CD8-positive, alpha-beta memory T cell (primary cell): ENCODE results near the gene WDR54. TPM values are rescaled to one million over a fixed set of nuclear protein-coding genes. Genes with fewer than 3 reads are reported as not detected.

ENCODE experiments used
- CTCF ChIA-PET: fragments of 350-600 bp; sonication (Branson Sonifier 250); formaldehyde crosslinking; loops from one replicate; lab custom pipeline; 2021; ENCODE audit warnings: antibody characterized with exemption; lab: Charles Lee
- POLR2A ChIA-PET: fragments of 350-600 bp; sonication (Branson Sonifier 250); formaldehyde crosslinking; loops from one replicate; lab custom pipeline; 2021; ENCODE audit warnings: antibody characterized with exemption; lab: Charles Lee
- DNase-seq, 5 donors: peaks; one replicate each; pipeline versions ENCODE4 v3.0.0 to v3.0.0-alpha.2; 2020 to 2022; ENCODE audit warnings: mixed read lengths in 1 of 5
- H3K27ac ChIP-seq: one replicate; pipeline ENCODE4 v1.7.0; 2013; ENCODE audit warnings: low read depth, mild to moderate bottlenecking, low read length, moderate library complexity
- H3K27me3 ChIP-seq: 2 replicates; pipeline ENCODE4 v1.7.0; 2013; ENCODE audit warnings: low read length, mild to moderate bottlenecking; ENCODE audit not compliant: insufficient read depth, poor library complexity, severe bottlenecking
- H3K36me3 ChIP-seq: 2 replicates; pipeline ENCODE4 v1.7.0; 2013; ENCODE audit warnings: mild to moderate bottlenecking, low read length, moderate library complexity; ENCODE audit not compliant: insufficient read depth
- H3K4me1 ChIP-seq: 2 replicates; pipeline ENCODE4 v1.7.0; 2013; ENCODE audit warnings: mild to moderate bottlenecking, low read length, moderate library complexity; ENCODE audit not compliant: insufficient read depth
- H3K4me3 ChIP-seq: 2 replicates; pipeline ENCODE4 v1.7.0; 2013; ENCODE audit warnings: mild to moderate bottlenecking, low read length
- H3K9me3 ChIP-seq: 2 replicates; pipeline ENCODE4 v1.7.0; 2013; ENCODE audit warnings: mild to moderate bottlenecking, low read length
- H3K27ac Mint-ChIP-seq, 8 donors: one replicate each; pipeline ENCODE4 v1.8.0; 2020 to 2021; ENCODE audit warnings: mixed read lengths in 8 of 8, mild to moderate bottlenecking in 6 of 8, inconsistent platforms in 3 of 8, moderate library complexity in 3 of 8
- H3K27me3 Mint-ChIP-seq, 2 donors: one replicate each; pipeline ENCODE4 v1.8.0; 2020 to 2021; ENCODE audit warnings: mixed read lengths in 2 of 2, mild to moderate bottlenecking in 1 of 2, moderate library complexity in 1 of 2
- H3K36me3 Mint-ChIP-seq, 3 donors: one replicate each; pipeline ENCODE4 v1.8.0; 2020 to 2021; ENCODE audit warnings: mixed read lengths in 3 of 3, inconsistent platforms in 1 of 3, mild to moderate bottlenecking in 1 of 3
- H3K4me1 Mint-ChIP-seq, 3 donors: one replicate each; pipeline ENCODE4 v1.8.0; 2020 to 2021; ENCODE audit warnings: mixed read lengths in 3 of 3, inconsistent platforms in 1 of 3, mild to moderate bottlenecking in 1 of 3
- H3K4me3 Mint-ChIP-seq, 7 donors: one replicate each; pipeline ENCODE4 v1.8.0; 2020 to 2021; ENCODE audit warnings: mixed read lengths in 7 of 7, mild to moderate bottlenecking in 6 of 7, moderate library complexity in 4 of 7, inconsistent platforms in 2 of 7
- H3K9me3 Mint-ChIP-seq, 5 donors: one replicate each; pipeline ENCODE4 v1.8.0; 2020 to 2022; ENCODE audit warnings: mixed read lengths in 5 of 5, mild to moderate bottlenecking in 3 of 5, moderate library complexity in 2 of 5, inconsistent platforms in 1 of 5
- polyA plus RNA-seq: library from polyadenylated mRNA; unstranded; fragments of 300-500 nt; fragmentation: Illumina TruSeq; gene quantifications from one replicate; pipeline ENCODE4 v1.2.3, GENCODE V29; 2021
- total RNA-seq, 2 experiments: library from RNA; stranded (reverse); gene quantifications; one replicate each; pipeline ENCODE4 v1.2.3, GENCODE V29; 2021

Gene WDR54
- total and polyA plus RNA-seq, 3 experiments from 2014 or later, result 55.5 to 86.6 (median 75.5) TPM

GRCh38 chr2:74471332-74472065 lies 50.0 kb downstream of the WDR54 start:
- DNase-seq, result no peak
- H3K36me3 Mint-ChIP-seq, result peaks cover 0 to 27% (median 8%) of the 10 kb centered on the region in 3 donors
- H3K27me3 Mint-ChIP-seq, result peaks cover 0 to 5% of the 10 kb centered on the region in 2 donors
- peaks cover 22% of the 10 kb centered on the region for H3K4me1 ChIP-seq
- ChIA-PET POLR2A (interaction anchor here (0.6 to 3.4 kb wide), 7 partner anchors 11 to 105 kb away, joined by 3 to 56 read pairs (median 4); partner anchors contain the start of genes C2orf81, CCDC142, INO80B and TTC31), CTCF (interaction anchor here (0.7 to 4.7 kb wide), 4 partner anchors 11 to 62 kb away, joined by 3 to 49 read pairs (median 7); partner anchors contain the start of genes CCDC142, TTC31 and WBP1)
- H3K4me3 ChIP-seq, result peak overlapping the region; percentile 95
- peaks cover 5% of the 10 kb centered on the region for H3K36me3 ChIP-seq
- peaks cover 21 to 27% (median 25%) of the 10 kb centered on the region in 3 donors for H3K4me1 Mint-ChIP-seq
- no peaks in the 10 kb centered on the region for H3K27me3 ChIP-seq
- peak overlapping the region; percentile 83 for H3K27ac ChIP-seq
- peak overlapping the region; percentile 97 to 100 (median 99) for H3K27ac Mint-ChIP-seq
- H3K4me3 Mint-ChIP-seq, result peak overlapping the region; percentile 93 to 98 (median 96)
- no peaks in the 10 kb centered on the region for H3K9me3 ChIP-seq
- H3K9me3 Mint-ChIP-seq, result no peaks in the 10 kb centered on the region

DNA sequence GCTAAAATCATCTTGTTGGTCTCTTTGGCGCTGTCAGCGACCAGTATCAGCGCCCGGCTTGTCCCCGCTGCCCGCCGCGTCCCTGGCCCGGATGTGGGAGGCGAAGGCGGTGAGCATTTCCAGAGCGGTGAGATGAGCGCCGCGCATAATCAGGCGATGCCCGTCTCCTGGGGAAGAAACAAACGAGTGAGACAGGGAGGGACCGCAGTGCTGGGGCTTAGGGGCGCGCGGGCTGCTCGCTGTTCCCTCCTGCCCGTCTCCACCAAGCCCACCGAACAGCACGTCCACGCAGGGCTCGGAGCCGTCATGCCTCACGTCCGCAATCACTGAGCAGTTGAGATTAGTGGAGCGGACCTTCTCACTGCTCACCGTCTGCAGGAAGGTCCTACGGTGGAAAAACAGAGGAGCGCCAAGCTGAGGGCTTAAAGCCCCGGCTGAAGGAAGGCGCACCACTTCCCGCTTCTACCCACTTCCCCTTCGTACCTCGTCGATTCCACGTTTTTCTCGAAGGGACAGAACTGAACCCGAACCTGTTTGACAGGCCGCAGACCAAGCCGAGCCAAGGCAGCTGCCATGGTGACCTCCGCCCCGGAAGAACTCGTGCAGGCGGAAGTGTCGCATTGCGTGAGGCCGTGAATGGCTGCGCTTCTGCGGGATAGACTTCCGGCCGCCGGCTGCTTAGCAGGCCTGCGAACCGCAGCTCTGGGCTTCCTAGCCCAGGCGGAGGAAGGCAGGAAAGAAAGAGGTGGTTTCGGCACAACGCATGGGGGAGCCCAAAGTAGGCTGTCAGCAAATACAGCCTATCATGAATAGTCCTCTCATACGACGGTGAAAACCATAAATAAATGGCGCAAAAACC lies 50.8 kb downstream of the WDR54 start, which contains the start of gene MRPL53:
Gene MRPL53 (minus strand): TSS at position 595 of the 859 bp plus-strand sequence. CDS start 20 bp downstream, at position 575.
- POLR2A ChIA-PET, result interaction anchor here (0.6 to 3.4 kb wide), 11 partner anchors 10 to 256 kb away, joined by 3 to 56 read pairs (median 3); partner anchors contain the start of genes C2orf81, CCDC142, INO80B and TTC31
- peak within 1 kb of the TSS; percentile 93 to 98 (median 96) for H3K4me3 Mint-ChIP-seq
- Histone ChIP-seq H3K27me3 (no peaks in the 10 kb centered on the region), H3K4me1 (peaks cover 22% of the 10 kb centered on the region), H3K36me3 (peaks cover 5% of the 10 kb centered on the region), H3K27ac (peak within 1 kb of the TSS; percentile 83), H3K4me3 (peak within 1 kb of the TSS; percentile 95), H3K9me3 (no peaks in the 10 kb centered on the region)
- H3K36me3 Mint-ChIP-seq, result peaks cover 0 to 33% (median 8%) of the 10 kb centered on the region in 3 donors
- CTCF ChIA-PET, result interaction anchor here (1.0 to 4.7 kb wide), 10 partner anchors 9 to 115 kb away, joined by 3 to 49 read pairs (median 4); partner anchors contain the start of genes CCDC142, INO80B, TTC31 and WBP1
- no peaks in the 10 kb centered on the region for H3K9me3 Mint-ChIP-seq
- peak; percentile 94 to 97 (median 95) for DNase-seq
- peak within 1 kb of the TSS; percentile 97 to 100 (median 99) for H3K27ac Mint-ChIP-seq
- peaks cover 0 to 5% of the 10 kb centered on the region in 2 donors for H3K27me3 Mint-ChIP-seq
- peaks cover 21 to 27% (median 25%) of the 10 kb centered on the region in 3 donors for H3K4me1 Mint-ChIP-seq

DNA sequence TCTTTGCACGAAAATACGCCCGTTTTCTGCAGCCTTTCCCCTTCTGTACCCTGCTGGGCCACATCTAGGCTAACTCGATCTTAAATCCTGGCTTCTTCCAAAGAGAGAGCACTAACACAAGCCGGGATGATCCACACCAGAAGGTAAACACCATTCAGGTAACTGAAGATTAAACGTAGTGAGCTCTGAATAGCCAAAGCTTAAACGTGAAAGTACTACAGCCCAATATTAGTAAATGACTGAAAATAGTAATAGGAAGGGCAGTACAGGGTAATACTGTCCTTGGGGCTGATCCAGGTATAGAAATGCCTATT lies 51.4 kb downstream of the WDR54 start:
- peak overlapping the region; percentile 95 for H3K4me3 ChIP-seq
- peaks cover 22% of the 10 kb centered on the region for H3K4me1 ChIP-seq
- Mint-ChIP-seq H3K4me3 (peak overlapping the region; percentile 93 to 98 (median 96)), H3K36me3 (peaks cover 0 to 37% (median 8%) of the 10 kb centered on the region in 3 donors), H3K27me3 (peaks cover 0 to 5% of the 10 kb centered on the region in 2 donors), H3K9me3 (no peaks in the 10 kb centered on the region), H3K27ac (peak overlapping the region; percentile 97 to 100 (median 99)), H3K4me1 (peaks cover 21 to 27% (median 25%) of the 10 kb centered on the region in 3 donors)
- H3K36me3 ChIP-seq, result peaks cover 5% of the 10 kb centered on the region
- H3K9me3 ChIP-seq, result no peaks in the 10 kb centered on the region
- peak in 1 of 5 donors; percentile 21 for DNase-seq
- H3K27ac ChIP-seq, result peak overlapping the region; percentile 83
- H3K27me3 ChIP-seq, result no peaks in the 10 kb centered on the region
- POLR2A ChIA-PET, result interaction anchor here (0.6 to 3.4 kb wide), 8 partner anchors 10 to 81 kb away, joined by 3 to 56 read pairs (median 4); partner anchors contain the start of genes C2orf81, CCDC142, TTC31 and WBP1
- CTCF ChIA-PET, result interaction anchor here (1.0 to 4.7 kb wide), 10 partner anchors 10 to 115 kb away, joined by 3 to 49 read pairs (median 4); partner anchors contain the start of genes CCDC142, INO80B, TTC31 and WBP1

- H3K9me3 ChIP-seq, result no peaks in the 10 kb centered on the region
- CTCF ChIA-PET, result interaction anchor here (1.2 to 4.7 kb wide), 3 partner anchors 8 to 16 kb away, joined by 3 to 49 read pairs (median 4); partner anchors contain the start of genes CCDC142, TTC31 and WBP1
- no peak overlapping the region for H3K4me3 ChIP-seq
- peaks cover 24 to 32% (median 29%) of the 10 kb centered on the region in 3 donors for H3K4me1 Mint-ChIP-seq
- peak overlapping the region in 2 of 7 donors; percentile 42 to 64 for H3K4me3 Mint-ChIP-seq
- no peaks in the 10 kb centered on the region for H3K27me3 ChIP-seq
- peaks cover 22% of the 10 kb centered on the region for H3K4me1 ChIP-seq
- H3K27ac Mint-ChIP-seq, result no peak overlapping the region
- no peaks in the 10 kb centered on the region for H3K9me3 Mint-ChIP-seq
- POLR2A ChIA-PET, result interaction anchor here (0.7 to 3.4 kb wide), 3 partner anchors 8 to 16 kb away, joined by 4 to 56 read pairs (median 9); partner anchors contain the start of genes CCDC142, MOGS, TTC31 and WBP1
- H3K36me3 ChIP-seq, result peaks cover 5% of the 10 kb centered on the region
- H3K27me3 Mint-ChIP-seq, result peaks cover 0 to 5% of the 10 kb centered on the region in 2 donors
- H3K36me3 Mint-ChIP-seq, result peaks cover 0 to 40% (median 12%) of the 10 kb centered on the region in 3 donors
- DNase-seq, result no peak
- H3K27ac ChIP-seq, result no peak overlapping the region
Measured at GRCh38 chr2:74474481-74474880, 53.0 kb downstream of the WDR54 start.

DNA sequence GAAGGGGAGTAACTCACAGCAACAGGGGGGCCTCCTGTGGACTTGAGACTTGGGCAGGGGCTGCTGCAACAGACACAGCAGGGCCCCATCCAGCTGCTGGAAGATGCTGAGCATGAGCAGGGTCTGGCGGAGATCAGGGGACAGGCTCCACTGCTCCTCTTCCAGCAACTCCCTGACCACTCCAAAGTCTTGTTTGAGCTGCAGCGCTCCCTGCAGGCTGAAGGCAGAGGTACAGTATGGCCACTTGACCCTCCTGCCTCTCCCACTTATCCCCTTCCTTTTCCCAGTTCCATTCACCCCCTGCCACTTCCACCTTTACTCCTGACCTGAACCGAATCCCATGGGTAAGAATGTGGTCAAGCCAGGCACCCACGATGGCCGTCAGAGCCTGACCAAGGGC lies 53.4 kb downstream of the WDR54 start:
- ChIA-PET POLR2A (interaction anchor here (1.7 kb wide), 1 partner anchor 16 kb away, joined by 4 read pairs; the partner anchor contains the start of gene WBP1), CTCF (interaction anchor here (1.2 to 4.7 kb wide), 7 partner anchors 8 to 57 kb away, joined by 3 to 49 read pairs (median 4); partner anchors contain the start of genes AUP1, CCDC142, HTRA2 and INO80B)
- peaks cover 0 to 43% (median 12%) of the 10 kb centered on the region in 3 donors for H3K36me3 Mint-ChIP-seq
- Histone ChIP-seq H3K27me3 (no peaks in the 10 kb centered on the region), H3K4me3 (no peak overlapping the region), H3K4me1 (peaks cover 22% of the 10 kb centered on the region), H3K9me3 (no peaks in the 10 kb centered on the region), H3K36me3 (peaks cover 9% of the 10 kb centered on the region), H3K27ac (no peak overlapping the region)
- no peaks in the 10 kb centered on the region for H3K9me3 Mint-ChIP-seq
- H3K4me1 Mint-ChIP-seq, result peaks cover 25 to 32% (median 31%) of the 10 kb centered on the region in 3 donors
- peak overlapping the region in 3 of 7 donors; percentile 9 to 18 (median 15) for H3K4me3 Mint-ChIP-seq
- no peak for DNase-seq
- no peak overlapping the region for H3K27ac Mint-ChIP-seq
- peaks cover 0 to 5% of the 10 kb centered on the region in 2 donors for H3K27me3 Mint-ChIP-seq

Other genes with a start within 250 kb of the WDR54 start
- 100 to 1,000 TPM; 177 to 185 TPM for gene MOB1A, start 242.9 kb upstream of the WDR54 start, total RNA-seq
- gene MOB1A, start 242.9 kb upstream of the WDR54 start, polyA plus RNA-seq, result 161 TPM
- gene MTHFD2, start 223.1 kb upstream of the WDR54 start, total RNA-seq, result 100 to 1,000 TPM; 379 to 397 TPM
- gene MTHFD2, start 223.1 kb upstream of the WDR54 start, polyA plus RNA-seq, result 11.0 TPM
- 1 to 10 TPM; 1.8 to 1.9 TPM for gene SLC4A5, start 78.3 kb upstream of the WDR54 start, total RNA-seq
- gene SLC4A5, start 78.3 kb upstream of the WDR54 start, polyA plus RNA-seq, result 0.13 TPM
- gene DCTN1, start 41.4 kb upstream of the WDR54 start, total RNA-seq, result 100 to 1,000 TPM; 113 to 114 TPM
- gene DCTN1, start 41.4 kb upstream of the WDR54 start, polyA plus RNA-seq, result 90.2 TPM
- gene C2orf81, start 111 bp upstream of the WDR54 start, total RNA-seq, result 1 to 10 TPM; 2.7 to 3.2 TPM
- 2.6 TPM for gene C2orf81, start 111 bp upstream of the WDR54 start, polyA plus RNA-seq
- 1 to 10 TPM; 1.1 to 1.4 TPM for gene RTKN, start 20.2 kb downstream of the WDR54 start, total RNA-seq
- 1.2 TPM for gene RTKN, start 20.2 kb downstream of the WDR54 start, polyA plus RNA-seq
- 10 to 100 TPM; 44.1 to 44.3 TPM for gene INO80B, start 33.4 kb downstream of the WDR54 start, total RNA-seq
- gene INO80B, start 33.4 kb downstream of the WDR54 start, polyA plus RNA-seq, result 7.6 TPM
- gene WBP1, start 36.7 kb downstream of the WDR54 start, total RNA-seq, result 10 to 100 TPM; 31.2 to 31.6 TPM
- 37.0 TPM for gene WBP1, start 36.7 kb downstream of the WDR54 start, polyA plus RNA-seq
- gene MOGS, start 43.7 kb downstream of the WDR54 start, total RNA-seq, result 10 to 100 TPM; 82.4 to 88.0 TPM
- gene MOGS, start 43.7 kb downstream of the WDR54 start, polyA plus RNA-seq, result 48.5 TPM
- 100 to 1,000 TPM; 115 to 118 TPM for gene MRPL53, start 51.0 kb downstream of the WDR54 start, total RNA-seq
- gene MRPL53, start 51.0 kb downstream of the WDR54 start, polyA plus RNA-seq, result 108 TPM
- 10 to 100 TPM; 20.3 to 22.8 TPM for gene CCDC142, start 61.3 kb downstream of the WDR54 start, total RNA-seq
- gene CCDC142, start 61.3 kb downstream of the WDR54 start, polyA plus RNA-seq, result 9.7 TPM
- gene TTC31, start 61.4 kb downstream of the WDR54 start, total RNA-seq, result 10 to 100 TPM; 26.4 to 28.0 TPM
- 20.5 TPM for gene TTC31, start 61.4 kb downstream of the WDR54 start, polyA plus RNA-seq
- under 1 TPM; 0.38 to 0.94 TPM for gene LBX2, start 77.9 kb downstream of the WDR54 start, total RNA-seq
- gene LBX2, start 77.9 kb downstream of the WDR54 start, polyA plus RNA-seq, result not detected
- 10 to 100 TPM; 29.6 to 38.7 TPM for gene PCGF1, start 86.0 kb downstream of the WDR54 start, total RNA-seq
- gene PCGF1, start 86.0 kb downstream of the WDR54 start, polyA plus RNA-seq, result 17.2 TPM
- under 1 TPM; 0.37 to 0.60 TPM for gene TLX2, start 92.7 kb downstream of the WDR54 start, total RNA-seq
- not detected for gene TLX2, start 92.7 kb downstream of the WDR54 start, polyA plus RNA-seq
- under 1 TPM; 0.51 to 0.83 TPM for gene DQX1, start 104.5 kb downstream of the WDR54 start, total RNA-seq
- not detected for gene DQX1, start 104.5 kb downstream of the WDR54 start, polyA plus RNA-seq
- 100 to 1,000 TPM; 219 to 225 TPM for gene AUP1, start 108.0 kb downstream of the WDR54 start, total RNA-seq
- 95.8 TPM for gene AUP1, start 108.0 kb downstream of the WDR54 start, polyA plus RNA-seq
- gene HTRA2, start 108.2 kb downstream of the WDR54 start, total RNA-seq, result 10 to 100 TPM; 81.0 to 82.1 TPM
- gene HTRA2, start 108.2 kb downstream of the WDR54 start, polyA plus RNA-seq, result 26.0 TPM
- 1 to 10 TPM in 1 of 2 experiments, under 1 TPM in 1; 0.77 to 1.2 TPM for gene LOXL3, start 132.2 kb downstream of the WDR54 start, total RNA-seq
- gene LOXL3, start 132.2 kb downstream of the WDR54 start, polyA plus RNA-seq, result 0.08 TPM
- gene DOK1, start 133.0 kb downstream of the WDR54 start, total RNA-seq, result 10 to 100 TPM; 24.4 to 25.2 TPM
- gene DOK1, start 133.0 kb downstream of the WDR54 start, polyA plus RNA-seq, result 24.0 TPM
- not detected for gene M1AP, start 226.6 kb downstream of the WDR54 start, total RNA-seq
- 0.39 TPM for gene M1AP, start 226.6 kb downstream of the WDR54 start, polyA plus RNA-seq
- gene SEMA4F, start 232.5 kb downstream of the WDR54 start, total RNA-seq, result 1 to 10 TPM; 7.8 to 8.5 TPM
- gene SEMA4F, start 232.5 kb downstream of the WDR54 start, polyA plus RNA-seq, result 8.3 TPM